ENCODE measurements around the gene YDJC. TPM values are rescaled to one million over a fixed set of nuclear protein-coding genes. Genes with fewer than 3 reads are reported as not detected.

Gene YDJC
- total and polyA plus RNA-seq, 2 of the 4 experiments (the other 2 are of a cell fraction): 8.1 to 23.6 TPM

DNA sequence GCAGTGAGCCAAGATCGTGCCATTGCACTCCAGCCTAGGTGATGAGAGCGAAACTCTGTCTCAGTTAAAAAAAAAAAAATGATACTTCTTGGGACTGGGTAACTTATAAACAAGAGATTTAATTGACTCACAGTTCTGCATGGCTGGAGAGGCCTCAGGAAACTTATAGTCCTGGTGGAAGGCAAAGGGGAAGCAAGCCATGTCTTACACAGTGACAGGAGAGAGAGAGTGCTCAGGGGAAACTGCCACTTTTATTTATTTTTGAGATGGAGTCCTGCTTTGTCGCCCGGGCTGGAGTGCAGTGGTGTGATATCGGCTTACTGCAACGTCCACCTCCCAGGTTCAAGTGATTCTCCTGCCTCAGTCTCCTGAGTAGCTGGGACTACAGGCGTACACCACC, 20.5 kb upstream of the YDJC start:
- Histone ChIP-seq H3K4me2 (ENCODE audit: low read depth, low read length) (no peak overlapping the region), H3K79me1 (ENCODE audit: low read depth in 1 of 2, low read length in 2 of 2) (peaks cover 3 to 32% of the 10 kb centered on the region in 2 experiments; a peak in 3 of 4 replicates), H4K5ac (ENCODE audit: low read depth, low read length) (no peak overlapping the region), H2BK15ac (ENCODE audit: low read depth, low read length) (no peak overlapping the region), H3K4me3 (ENCODE audit: insufficient read depth, low read depth, low read length) (no peak overlapping the region), H2AFZ (replicated peaks; ENCODE audit: low read length, poor library complexity) (no peak overlapping the region), H4K91ac (ENCODE audit: insufficient read depth, low read depth, low read length) (no peak overlapping the region), H2AK5ac (ENCODE audit: low read depth, low read length) (no peak overlapping the region), H4K8ac (ENCODE audit: low read depth in 2 of 2, low read length in 2 of 2) (no peak overlapping the region), H4K20me1 (ENCODE audit: insufficient read depth, low read length) (peaks cover 4% of the 10 kb centered on the region; the same call in 1 of the 2 replicates), H3K27ac (ENCODE audit: insufficient read depth, low read length) (no peak overlapping the region), H2BK120ac (ENCODE audit: low read depth, low read length) (no peak overlapping the region), H3K9me3 (ENCODE audit: control insufficient read depth, insufficient read depth, low read length) (no peaks in the 10 kb centered on the region), H3K56ac (ENCODE audit: extremely low read depth, insufficient read depth, low read length) (no peak overlapping the region), H2AK9ac (replicated peaks; ENCODE audit: low read depth, low read length, poor library complexity) (no peak overlapping the region), H3K27me3 (ENCODE audit: control insufficient read depth, insufficient read depth, low read length) (no peaks in the 10 kb centered on the region), H3K14ac (replicated peaks; ENCODE audit: low read depth, low read length) (no peak overlapping the region), H3K9ac (ENCODE audit: low read depth, low read length) (no peak overlapping the region), H3K9me1 (ENCODE audit: insufficient read depth, low read length) (peaks cover 8% of the 10 kb centered on the region), H3K4me1 (ENCODE audit: control insufficient read depth, insufficient read depth, low read length) (peaks cover 8% of the 10 kb centered on the region), H2BK20ac (ENCODE audit: low read depth, low read length) (no peak overlapping the region), H3K23ac (ENCODE audit: low read depth, low read length) (no peak overlapping the region), H3K36me3 (ENCODE audit: control insufficient read depth, insufficient read depth, low read length) (peaks cover 4% of the 10 kb centered on the region; the same call in 1 of the 2 replicates), H3K4ac (ENCODE audit: low read depth, low read length) (no peak overlapping the region), H3K18ac (ENCODE audit: low read depth, low read length) (no peak overlapping the region), H2BK5ac (ENCODE audit: low read depth, low read length, poor library complexity, severe bottlenecking) (no peak overlapping the region)
- POLR2A ChIA-PET (ENCODE audit: unreplicated experiment): interaction anchor here (0.7 kb wide), 1 partner anchor 8 kb away, joined by 3 read pairs; the partner anchor contains the start of gene SDF2L1
- CTCF ChIA-PET: no interaction called here
- DNase-seq (no peak), ATAC-seq (ENCODE audit: low read depth) (no peak)
- intact Hi-C loops (cut with micrococcal nuclease) (no loop called here), dilution Hi-C loops (cut with HindIII; ENCODE audit: low sequenced_read_pairs, unreplicated experiment) (no loop called here), in situ Hi-C loops (cut with MboI; ENCODE audit: low sequenced_read_pairs) (no loop called here)
- TF ChIP-seq RAD21 (IDR thresholded peaks at IDR 0.05; ENCODE audit: low read length) (no peak), SMC3 (IDR thresholded peaks at IDR 0.05; ENCODE audit: low read depth, low read length) (no peak), CHD1 (IDR thresholded peaks at IDR 0.05; ENCODE audit: low read depth, low read length) (no peak), RCOR1 (IDR thresholded peaks at IDR 0.05; ENCODE audit: insufficient replicate concordance, low read length) (no peak), NFE2L2 (IDR thresholded peaks at IDR 0.05; ENCODE audit: low read depth, low read length) (no peak), FOS (IDR thresholded peaks at IDR 0.05; ENCODE audit: low read depth, low read length) (no peak), RFX5 (IDR thresholded peaks at IDR 0.05; ENCODE audit: low read depth, low read length) (no peak), CEBPB (IDR thresholded peaks at IDR 0.05; ENCODE audit: low read depth, low read length) (no peak), MAZ (IDR thresholded peaks at IDR 0.05; ENCODE audit: borderline replicate concordance, low read depth, low read length) (no peak), POLR2A (IDR thresholded peaks at IDR 0.05; ENCODE audit: low read depth, low read length) (no peak), MAFK (IDR thresholded peaks at IDR 0.05; ENCODE audit: low read depth, low read length) (no peak), BHLHE40 (IDR thresholded peaks at IDR 0.05; ENCODE audit: low read depth, low read length) (no peak), MXI1 (IDR thresholded peaks at IDR 0.05; ENCODE audit: borderline replicate concordance, low read depth, low read length) (no peak)
- TF ChIP-seq, protein P1, sequence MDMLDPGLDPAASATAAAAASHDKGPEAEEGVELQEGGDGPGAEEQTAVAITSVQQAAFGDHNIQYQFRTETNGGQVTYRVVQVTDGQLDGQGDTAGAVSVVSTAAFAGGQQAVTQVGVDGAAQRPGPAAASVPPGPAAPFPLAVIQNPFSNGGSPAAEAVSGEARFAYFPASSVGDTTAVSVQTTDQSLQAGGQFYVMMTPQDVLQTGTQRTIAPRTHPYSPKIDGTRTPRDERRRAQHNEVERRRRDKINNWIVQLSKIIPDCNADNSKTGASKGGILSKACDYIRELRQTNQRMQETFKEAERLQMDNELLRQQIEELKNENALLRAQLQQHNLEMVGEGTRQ (IDR thresholded peaks at IDR 0.05; ENCODE audit: low read depth, low read length): no peak
- TF ChIP-seq, protein P2, sequence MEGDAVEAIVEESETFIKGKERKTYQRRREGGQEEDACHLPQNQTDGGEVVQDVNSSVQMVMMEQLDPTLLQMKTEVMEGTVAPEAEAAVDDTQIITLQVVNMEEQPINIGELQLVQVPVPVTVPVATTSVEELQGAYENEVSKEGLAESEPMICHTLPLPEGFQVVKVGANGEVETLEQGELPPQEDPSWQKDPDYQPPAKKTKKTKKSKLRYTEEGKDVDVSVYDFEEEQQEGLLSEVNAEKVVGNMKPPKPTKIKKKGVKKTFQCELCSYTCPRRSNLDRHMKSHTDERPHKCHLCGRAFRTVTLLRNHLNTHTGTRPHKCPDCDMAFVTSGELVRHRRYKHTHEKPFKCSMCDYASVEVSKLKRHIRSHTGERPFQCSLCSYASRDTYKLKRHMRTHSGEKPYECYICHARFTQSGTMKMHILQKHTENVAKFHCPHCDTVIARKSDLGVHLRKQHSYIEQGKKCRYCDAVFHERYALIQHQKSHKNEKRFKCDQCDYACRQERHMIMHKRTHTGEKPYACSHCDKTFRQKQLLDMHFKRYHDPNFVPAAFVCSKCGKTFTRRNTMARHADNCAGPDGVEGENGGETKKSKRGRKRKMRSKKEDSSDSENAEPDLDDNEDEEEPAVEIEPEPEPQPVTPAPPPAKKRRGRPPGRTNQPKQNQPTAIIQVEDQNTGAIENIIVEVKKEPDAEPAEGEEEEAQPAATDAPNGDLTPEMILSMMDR (conservative IDR thresholded peaks at IDR 0.05; ENCODE audit: low read depth, low read length): no peak
- TF ChIP-seq, protein P3, sequence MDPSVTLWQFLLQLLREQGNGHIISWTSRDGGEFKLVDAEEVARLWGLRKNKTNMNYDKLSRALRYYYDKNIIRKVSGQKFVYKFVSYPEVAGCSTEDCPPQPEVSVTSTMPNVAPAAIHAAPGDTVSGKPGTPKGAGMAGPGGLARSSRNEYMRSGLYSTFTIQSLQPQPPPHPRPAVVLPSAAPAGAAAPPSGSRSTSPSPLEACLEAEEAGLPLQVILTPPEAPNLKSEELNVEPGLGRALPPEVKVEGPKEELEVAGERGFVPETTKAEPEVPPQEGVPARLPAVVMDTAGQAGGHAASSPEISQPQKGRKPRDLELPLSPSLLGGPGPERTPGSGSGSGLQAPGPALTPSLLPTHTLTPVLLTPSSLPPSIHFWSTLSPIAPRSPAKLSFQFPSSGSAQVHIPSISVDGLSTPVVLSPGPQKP (IDR thresholded peaks at IDR 0.05; ENCODE audit: borderline replicate concordance, low read depth, low read length): no peak
- BruUV-seq (replicated peaks): no TSS peak
- no CpG with 5 or more reads among the region's 7 CpGs for WGBS, 2 experiments (ENCODE audit: extremely low coverage in 2 of 2, insufficient read length in 1 of 2)

Data from IMR-90 (cell line).